MCF 10A (cell line): ENCODE measurements around the gene FAS. TPM values are rescaled to one million over a fixed set of nuclear protein-coding genes. Genes with fewer than 3 reads are reported as not detected.

Source experiments
- BruUV-seq: library from RNA; stranded (reverse); fragments of 400-500 nt; replicated peaks from 2 replicates; lab custom pipeline; 2021; lab: Mats Ljungman, UMichigan
- CTCF ChIA-PET: fragments of 300-600 bp; sonication (Branson Sonifier 250); formaldehyde crosslinking; extraction: SDS; loops from one replicate; lab custom pipeline; 2021; ENCODE audit warnings: antibody characterized with exemption, inconsistent platforms; lab: Yijun Ruan, JAX
- POLR2A ChIA-PET: fragments of 300-600, 350-650 bp; sonication (Branson Sonifier 250); formaldehyde crosslinking; extraction: SDS; loops from one replicate; lab custom pipeline; 2020; ENCODE audit warnings: antibody characterized with exemption, inconsistent platforms; lab: Yijun Ruan, JAX
- DNase-seq: peaks from one replicate; pipeline ENCODE4 v3.0.0-alpha.2; 2018; ENCODE audit not compliant: unreplicated experiment
- H3K27ac Mint-ChIP-seq: one replicate; pipeline ENCODE4 v1.8.0; 2022; ENCODE audit warnings: mild to moderate bottlenecking, low read depth, mixed read lengths; ENCODE audit not compliant: unreplicated experiment
- H3K27me3 Mint-ChIP-seq: one replicate; pipeline ENCODE4 v1.8.0; 2022; ENCODE audit warnings: mixed read lengths; ENCODE audit not compliant: insufficient read depth, unreplicated experiment
- H3K36me3 Mint-ChIP-seq: one replicate; pipeline ENCODE4 v1.8.0; 2022; ENCODE audit warnings: mild to moderate bottlenecking, moderate library complexity, mixed read lengths; ENCODE audit not compliant: insufficient read depth, unreplicated experiment
- H3K4me1 Mint-ChIP-seq: one replicate; pipeline ENCODE4 v1.8.0; 2022; ENCODE audit warnings: mixed read lengths; ENCODE audit not compliant: insufficient read depth, unreplicated experiment
- H3K4me3 Mint-ChIP-seq: one replicate; pipeline ENCODE4 v1.8.0; 2022; ENCODE audit warnings: mild to moderate bottlenecking, moderate library complexity, mixed read lengths; ENCODE audit not compliant: unreplicated experiment
- H3K9me3 Mint-ChIP-seq: one replicate; pipeline ENCODE4 v1.8.0; 2022; ENCODE audit warnings: mixed read lengths; ENCODE audit not compliant: unreplicated experiment
- intact Hi-C: fragments of 100-400 bp; cut with micrococcal nuclease; formaldehyde crosslinking; loops from 2 replicates; pipeline ENCODE4 v1.14.1; 2022
- microRNA-seq: library from miRNA; unstranded; fragments of <30 nt; microRNA quantifications from one replicate; pipeline ENCODE4 v1.2.0, GENCODE V29; 2022
- total RNA-seq: library from RNA; stranded (reverse); gene quantifications from 2 replicates; pipeline ENCODE4 v1.2.3, GENCODE V29; 2022
- TF ChIP-seq, protein P1 (sequence below): fragments of 200-600 bp; IDR thresholded peaks from one replicate; pipeline ENCODE4 v1.8.0; 2022; ENCODE audit warnings: antibody characterized with exemption, mild to moderate bottlenecking; ENCODE audit not compliant: unreplicated experiment

FAS gene
- total RNA-seq, 1 experiment from 2014 or later: 60.2 TPM

- TF ChIP-seq, protein P1, sequence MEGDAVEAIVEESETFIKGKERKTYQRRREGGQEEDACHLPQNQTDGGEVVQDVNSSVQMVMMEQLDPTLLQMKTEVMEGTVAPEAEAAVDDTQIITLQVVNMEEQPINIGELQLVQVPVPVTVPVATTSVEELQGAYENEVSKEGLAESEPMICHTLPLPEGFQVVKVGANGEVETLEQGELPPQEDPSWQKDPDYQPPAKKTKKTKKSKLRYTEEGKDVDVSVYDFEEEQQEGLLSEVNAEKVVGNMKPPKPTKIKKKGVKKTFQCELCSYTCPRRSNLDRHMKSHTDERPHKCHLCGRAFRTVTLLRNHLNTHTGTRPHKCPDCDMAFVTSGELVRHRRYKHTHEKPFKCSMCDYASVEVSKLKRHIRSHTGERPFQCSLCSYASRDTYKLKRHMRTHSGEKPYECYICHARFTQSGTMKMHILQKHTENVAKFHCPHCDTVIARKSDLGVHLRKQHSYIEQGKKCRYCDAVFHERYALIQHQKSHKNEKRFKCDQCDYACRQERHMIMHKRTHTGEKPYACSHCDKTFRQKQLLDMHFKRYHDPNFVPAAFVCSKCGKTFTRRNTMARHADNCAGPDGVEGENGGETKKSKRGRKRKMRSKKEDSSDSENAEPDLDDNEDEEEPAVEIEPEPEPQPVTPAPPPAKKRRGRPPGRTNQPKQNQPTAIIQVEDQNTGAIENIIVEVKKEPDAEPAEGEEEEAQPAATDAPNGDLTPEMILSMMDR: no peak
- Mint-ChIP-seq H3K27ac (no peak overlapping the region), H3K4me1 (no peaks in the 10 kb centered on the region), H3K4me3 (no peak overlapping the region), H3K9me3 (no peaks in the 10 kb centered on the region), H3K27me3 (no peaks in the 10 kb centered on the region), H3K36me3 (peaks cover 4% of the 10 kb centered on the region)
- DNase-seq: no peak
- BruUV-seq: no TSS peak
- ChIA-PET CTCF (interaction anchor here (1.0 kb wide), 1 partner anchor 9 kb away, joined by 6 read pairs; no protein-coding TSS in a partner anchor), POLR2A (interaction anchor here (0.9 to 1.0 kb wide), 2 partner anchors 19 to 33 kb away, joined by 3 read pairs; no protein-coding TSS in a partner anchor)
- intact Hi-C loops: no loop called here
Measured at GRCh38 chr10:89064748-89065147, 74.2 kb downstream of the FAS start.

Small RNAs within 50 kb of the gene (microRNA-seq; reads per million reads assigned to microRNA genes)
- gene MIR4679-1: not detected
- not detected for gene MIR4679-2

Other genes starting within 250 kb of the FAS start
- gene LIPN, start 230.8 kb upstream of the FAS start, total RNA-seq: not detected in 2 replicates
- not detected in 2 replicates for gene LIPM, start 188.1 kb upstream of the FAS start, total RNA-seq
- gene ANKRD22, start 139.0 kb upstream of the FAS start, total RNA-seq: 0.26 TPM in 1 of 2 replicates, not detected in the other
- gene STAMBPL1, start 110.6 kb upstream of the FAS start, total RNA-seq: 18.9 and 29.2 TPM in 2 replicates
- 25.4 and 25.6 TPM in 2 replicates for gene ACTA2, start 38.0 kb upstream of the FAS start, total RNA-seq
- not detected in 2 replicates for gene CH25H, start 216.5 kb downstream of the FAS start, total RNA-seq